NCI-H2107 treated with DMSO at 0.1 percent for 48 hours (cell line): ENCODE results near the gene IRF7.

Source experiments
- DNase-seq: peaks from one replicate; lab custom pipeline; 2025; ENCODE audit not compliant: unreplicated experiment; lab: John Stamatoyannopoulos, UW

The IRF7 gene

DNA sequence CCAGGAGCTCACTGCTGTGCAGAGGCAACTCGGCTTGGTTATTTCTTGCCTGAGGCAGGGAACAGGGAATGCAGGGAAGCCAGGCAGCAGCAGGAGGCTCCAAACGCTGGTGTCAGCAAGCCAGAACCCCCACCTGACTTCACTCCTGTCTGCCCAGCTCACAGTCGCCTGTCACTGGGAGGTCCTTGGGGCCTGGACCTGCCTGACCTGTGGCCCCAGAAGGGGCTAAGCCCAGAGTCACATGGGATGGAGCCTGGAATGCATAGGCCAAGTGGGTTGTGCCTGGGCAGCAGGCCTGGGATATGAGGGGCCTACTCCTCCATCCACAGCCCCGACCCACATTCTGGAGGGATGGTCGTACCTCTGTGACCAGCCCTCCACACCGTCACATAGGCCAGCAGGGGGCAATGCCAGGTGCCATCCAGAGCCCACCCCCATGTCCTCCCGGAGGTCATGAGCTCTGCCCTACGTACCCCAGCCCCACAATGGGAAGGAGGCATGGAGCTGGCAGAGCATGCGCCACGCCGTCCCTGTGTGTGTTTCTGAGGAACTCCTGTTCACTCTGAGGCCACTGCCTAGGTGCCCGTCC lies 49.7 kb downstream of the IRF7 start:
- DNase-seq: no peak

GRCh38 chr11:563812-564578 lies 51.8 kb downstream of the IRF7 start:
- no peak for DNase-seq

GRCh38 chr11:563066-563811 lies 52.5 kb downstream of the IRF7 start:
- DNase-seq: no peak
